Activated CD4-positive, CD25-positive, alpha-beta regulatory T cell treated with anti-CD3 and anti-CD28 coated beads, Interleukin-2, amount 50 U/mL, for 16 hours (primary cell): ENCODE measurements around the gene FAHD2A.
"Not testable (repeated sequence)": the region's sequence is repeated elsewhere in the genome, so short reads cannot be mapped to it uniquely, and the experiment has no call there.

Experiments
- DNase-seq: peaks from one replicate; pipeline ENCODE4 v3.0.0-alpha.2; 2020; ENCODE audit warnings: low read depth, low spot score

FAHD2A gene

GRCh38 chr2:95402370-95403203 lies at the start of gene FAHD2A:
TSS of gene FAHD2A (plus strand) at chr2:95402708. CDS start at chr2:95405559, 2,851 bp downstream.
- peak; percentile 90 for DNase-seq

DNA sequence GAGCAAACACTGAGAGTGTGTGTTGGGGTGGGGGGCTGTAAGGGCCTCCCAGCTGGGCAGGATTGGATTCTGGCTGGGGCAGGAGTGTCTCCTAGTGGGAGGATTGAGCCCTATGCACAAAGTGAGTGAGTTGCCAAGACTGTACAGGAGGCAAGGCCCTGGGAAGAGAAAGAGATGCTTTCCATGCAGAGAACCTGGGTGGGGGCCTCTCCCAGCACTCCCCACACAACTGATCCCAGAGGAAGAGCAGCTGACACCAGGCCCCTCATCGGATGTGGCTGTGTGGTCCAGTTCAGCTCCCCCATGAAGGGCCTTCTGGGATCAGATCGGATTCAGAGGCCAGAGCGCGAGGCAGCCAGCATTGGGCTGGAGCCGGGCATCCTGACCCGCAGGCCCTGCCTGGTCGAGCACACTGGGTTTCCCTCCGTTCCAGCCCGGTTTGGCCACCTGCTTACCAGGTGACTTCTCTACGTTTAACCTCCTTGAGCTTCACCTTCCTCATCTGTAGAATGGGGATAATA lies 49.4 kb upstream of the FAHD2A start:
- no peak for DNase-seq

GRCh38 chr2:95353613-95354468 lies 48.7 kb upstream of the FAHD2A start:
- DNase-seq = no peak

GRCh38 chr2:95354469-95354901 lies 48.0 kb upstream of the FAHD2A start:
- DNase-seq = no peak

DNA sequence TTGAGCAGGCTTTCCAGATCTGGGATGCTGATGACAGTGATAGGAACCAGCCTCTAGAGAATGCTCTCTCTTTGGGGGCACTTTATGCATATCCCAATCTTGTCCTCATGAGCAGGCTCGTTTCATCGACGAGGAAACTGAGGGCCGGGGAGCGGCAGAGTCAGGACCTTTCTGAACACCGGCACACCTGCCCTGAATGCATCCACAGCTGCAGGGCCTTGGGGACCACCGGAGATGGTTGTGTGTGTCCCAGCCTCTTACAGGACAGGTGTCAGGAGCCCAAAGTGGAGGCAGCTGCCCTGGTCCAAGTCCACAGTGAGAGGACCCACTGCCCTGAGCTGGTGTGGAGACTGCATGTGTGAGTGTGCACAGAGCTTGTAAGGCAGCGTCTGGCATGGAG lies 47.6 kb upstream of the FAHD2A start:
- DNase-seq = no peak

DNA sequence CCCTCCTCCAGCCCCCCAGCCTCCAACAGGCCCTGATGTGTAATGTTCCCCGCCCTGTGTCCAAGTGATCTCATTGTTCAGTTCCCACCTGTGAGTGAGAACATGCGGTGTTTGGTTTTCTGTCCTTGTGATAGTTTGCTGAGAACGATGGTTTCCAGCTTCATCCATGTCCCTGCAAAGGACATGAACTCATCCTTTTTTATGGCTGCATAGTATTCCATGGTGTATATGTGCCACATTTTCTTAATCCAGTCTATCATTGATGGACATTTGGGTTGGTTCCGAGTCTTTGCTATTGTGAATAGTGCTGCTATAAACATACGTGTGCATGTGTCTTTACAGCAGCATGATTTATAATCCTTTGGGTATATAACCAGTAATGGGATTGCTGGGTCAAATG lies 47.0 kb upstream of the FAHD2A start:
- DNase-seq = not testable (repeated sequence)

GRCh38 chr2:95356821-95357700 lies 45.4 kb upstream of the FAHD2A start:
- DNase-seq = no peak

DNA sequence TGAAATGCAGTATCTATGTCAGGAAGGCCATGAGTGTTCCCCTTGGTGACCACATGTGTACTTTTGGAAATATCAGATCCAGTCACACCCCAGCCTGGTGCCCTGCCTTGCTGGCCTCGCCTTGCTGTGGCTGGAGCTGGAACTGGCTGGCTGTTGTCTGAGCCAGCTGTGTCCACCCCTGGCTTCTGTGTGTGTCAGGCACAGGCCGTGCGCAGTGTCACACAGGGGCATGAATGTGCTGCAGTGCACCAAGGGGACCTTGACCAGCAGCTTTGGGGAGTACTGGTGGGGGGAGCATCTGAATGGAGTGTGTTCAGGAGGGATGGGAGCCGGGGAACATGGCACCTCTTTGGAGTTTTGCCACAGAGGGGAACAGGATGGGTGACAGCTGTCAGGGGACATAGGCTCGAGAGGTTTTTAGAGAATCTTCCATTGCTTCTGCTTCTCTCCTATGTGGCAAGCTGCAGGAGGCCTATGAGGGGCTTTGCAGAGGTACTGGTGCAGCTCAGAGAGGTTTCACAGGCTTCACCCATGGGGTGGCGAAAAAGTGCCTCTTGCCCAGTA lies 44.7 kb upstream of the FAHD2A start:
- no peak for DNase-seq

- no peak for DNase-seq
Observed at GRCh38 chr2:95359031-95359430, 43.5 kb upstream of the FAHD2A start.

DNA sequence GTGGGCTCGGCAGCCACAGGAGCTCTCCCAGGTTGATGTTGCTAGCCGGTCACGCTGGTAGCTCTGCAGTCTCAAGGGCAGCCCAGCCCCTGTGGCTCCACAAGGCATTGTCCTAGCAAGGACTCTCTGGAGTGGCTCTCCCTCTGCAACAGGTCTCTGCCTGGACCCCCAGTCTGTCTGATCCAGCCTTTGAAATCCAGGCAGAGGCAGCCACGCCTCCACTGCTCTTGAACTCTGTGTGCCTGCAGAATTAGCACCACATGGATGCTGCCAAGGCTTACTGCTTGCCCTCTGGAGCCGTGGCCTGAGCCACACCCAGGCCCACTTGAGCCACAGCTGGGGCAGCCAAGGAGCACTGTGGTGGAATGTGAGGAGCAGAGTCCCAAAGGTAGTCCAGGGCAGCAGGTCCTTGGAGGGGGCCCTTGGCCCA lies 43.0 kb upstream of the FAHD2A start:
- DNase-seq = no peak

- no peak for DNase-seq
Observed at GRCh38 chr2:95361216-95361980, 41.1 kb upstream of the FAHD2A start.

DNA sequence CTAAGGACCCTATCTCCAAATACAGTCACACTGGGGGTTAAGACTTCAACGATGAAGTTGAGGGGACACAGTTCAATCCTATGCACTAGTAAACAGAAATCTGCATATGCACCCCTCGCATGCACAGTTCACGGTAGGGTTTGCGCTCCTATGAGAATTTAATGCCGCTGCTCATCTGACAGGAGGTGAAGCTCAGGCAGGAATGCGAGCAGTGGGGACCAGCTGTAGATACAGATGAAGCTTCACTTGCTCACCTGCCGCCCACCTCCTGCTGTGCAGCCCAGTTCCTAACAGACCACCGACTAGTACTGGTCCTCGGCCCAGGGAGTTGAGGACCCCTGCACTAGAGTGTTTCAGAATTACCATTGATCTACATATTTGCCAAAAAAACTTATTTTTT lies 40.0 kb upstream of the FAHD2A start:
- no peak for DNase-seq

- DNase-seq = no peak
Observed at GRCh38 chr2:95366514-95366913, 36.0 kb upstream of the FAHD2A start.

DNA sequence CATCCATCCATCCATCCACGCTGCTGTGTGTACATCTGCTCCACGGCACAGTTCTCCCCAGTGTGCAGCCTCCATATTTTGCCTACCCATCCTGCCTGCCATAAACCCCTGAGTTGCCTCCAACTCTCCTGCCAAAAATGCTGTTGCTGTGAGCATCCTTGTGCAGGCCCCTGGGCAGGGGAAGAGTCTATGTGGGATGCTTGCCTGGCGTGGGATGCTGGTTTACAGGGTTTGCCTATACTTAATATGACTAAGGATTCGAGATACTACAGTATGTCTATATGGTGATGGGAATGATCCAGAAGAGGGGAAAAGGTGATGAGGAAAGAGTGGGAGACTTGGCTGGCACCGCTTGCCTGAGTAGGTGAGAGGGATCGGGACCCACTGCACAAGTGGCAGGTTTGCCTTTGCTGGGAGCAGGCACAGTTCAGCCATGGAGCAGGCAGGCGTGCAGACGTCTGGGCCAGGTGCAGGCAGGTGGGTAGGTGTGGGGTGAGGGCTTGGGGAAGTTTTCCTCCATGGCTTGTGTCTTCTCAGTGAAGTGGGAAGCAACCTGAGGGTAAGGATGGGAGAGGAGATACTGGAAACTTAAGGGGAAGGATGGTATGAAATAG lies 30.2 kb upstream of the FAHD2A start:
- DNase-seq = no peak

- DNase-seq = no peak
Observed at GRCh38 chr2:95372845-95373244, 29.7 kb upstream of the FAHD2A start.

GRCh38 chr2:95374029-95374428 lies 28.5 kb upstream of the FAHD2A start:
- DNase-seq = no peak

DNA sequence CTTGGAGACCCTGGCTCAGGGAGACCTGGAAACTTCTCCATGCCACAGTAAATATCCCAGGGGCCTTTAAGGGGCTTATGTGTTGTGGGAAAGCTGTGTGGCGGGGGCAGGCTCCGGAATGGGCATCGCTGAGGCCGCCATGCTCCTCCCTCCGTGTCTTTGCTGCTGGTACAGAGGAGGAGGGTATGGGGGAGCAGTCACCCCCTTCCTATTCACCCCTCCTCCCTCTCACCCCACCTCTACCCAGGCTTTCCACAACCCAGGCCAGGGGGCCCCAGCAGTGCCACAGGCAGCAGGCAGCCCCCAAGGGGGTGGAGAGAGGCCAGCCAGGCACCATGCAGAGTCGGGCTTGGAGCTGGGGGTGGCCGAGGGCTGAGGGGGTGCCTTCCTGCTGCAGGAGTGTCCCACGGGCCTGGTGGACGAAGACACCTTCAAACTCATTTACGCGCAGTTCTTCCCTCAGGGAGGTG lies 28.0 kb upstream of the FAHD2A start:
- DNase-seq = no peak

GRCh38 chr2:95374921-95375471 lies 27.5 kb upstream of the FAHD2A start:
- DNase-seq = no peak

DNA sequence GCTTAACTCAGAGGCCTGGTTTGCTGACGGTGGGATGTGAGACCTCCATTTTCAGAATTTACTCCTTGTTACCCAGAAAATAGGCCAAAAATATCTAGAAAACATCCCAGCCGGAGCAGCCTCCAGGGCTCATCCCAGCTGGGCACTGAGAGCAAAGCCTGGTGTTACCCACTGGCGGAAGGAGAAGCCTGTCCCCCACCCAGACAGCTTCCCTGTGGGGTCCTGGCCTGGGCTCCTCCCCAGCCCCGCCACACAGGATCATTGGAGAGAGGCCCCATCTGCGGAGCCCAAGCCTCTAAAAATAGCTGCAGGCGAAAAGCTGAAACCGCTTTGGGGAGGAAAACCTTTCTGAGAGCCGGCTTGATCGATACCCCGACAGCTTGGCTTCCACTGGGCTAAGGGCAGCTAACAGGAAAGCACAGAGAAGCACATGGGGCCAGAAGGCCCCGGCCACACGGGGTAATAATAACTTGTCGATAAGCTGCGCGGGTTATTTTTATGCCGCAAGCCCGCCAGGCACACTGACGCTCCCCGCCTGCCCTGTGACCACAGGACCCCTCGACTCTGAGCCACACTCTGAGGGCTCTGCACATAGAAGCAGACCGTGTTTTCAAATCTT lies 26.9 kb upstream of the FAHD2A start:
- DNase-seq = no peak
